K562 (cell line): ENCODE data around the gene GTF2H4. TPM values are rescaled to one million over a fixed set of nuclear protein-coding genes. Genes with fewer than 3 reads are reported as not detected.

ENCODE experiments used
- ATAC-seq: fragments of 200-7000 bp; cut with Tn5 transposase; 3 replicates; pipeline ENCODE4 v1.9.1; 2020; ENCODE audit warnings: moderate library complexity
- BruUV-seq: library from RNA; stranded (reverse); fragments of 400-500 nt; replicated peaks from 2 replicates; lab custom pipeline; 2021; lab: Mats Ljungman, UMichigan
- CTCF ChIA-PET: fragments of 300-600 bp; formaldehyde crosslinking; extraction: SDS; loops from one replicate; lab custom pipeline; 2021; ENCODE audit warnings: low intra/inter-chr PET ratio; lab: Yijun Ruan, JAX
- POLR2A ChIA-PET: fragments of 300-600, 350-650 bp; sonication (Branson Sonifier 250); formaldehyde crosslinking; extraction: SDS; loops from one replicate; lab custom pipeline; 2021; ENCODE audit warnings: antibody characterized with exemption, inconsistent platforms; lab: Yijun Ruan, JAX
- DNase-seq, 4 experiments: peaks; one replicate each; pipeline versions ENCODE4 v3.0.0 to v3.0.0-alpha.2; 2011 to 2018; ENCODE audit warnings: low spot score in 3 of 4, mixed read lengths in 3 of 4; ENCODE audit errors: extremely low read depth in 1 of 4
- FAIRE-seq: peaks from 2 replicates; lab custom pipeline; 2011; peaks lifted over from hg19 to GRCh38; lab: Jason Lieb, UNC
- H2AFZ ChIP-seq: 2 replicates; pipeline ENCODE4 v1.6.0; 2011; ENCODE audit warnings: low read depth, low read length, control low read depth, inconsistent platforms
- H3K27ac ChIP-seq: fragments of 200-600 bp; 3 replicates; pipeline ENCODE4 v1.8.0; 2011; ENCODE audit warnings: low read depth, mild to moderate bottlenecking, control low read depth, inconsistent platforms, low read length, moderate library complexity, mixed read lengths; ENCODE audit errors: extremely low read depth
- H3K27me3 ChIP-seq, 2 experiments: fragments of 300-600 bp in 1 of 2; 2 replicates in 1 of 2; 3 replicates in 1 of 2; pipeline versions ENCODE4 v1.6.0 to v1.8.0; 2011; ENCODE audit warnings: inconsistent platforms in 2 of 2, low read length in 2 of 2, mild to moderate bottlenecking in 1 of 2, mixed read lengths in 1 of 2, moderate library complexity in 1 of 2; ENCODE audit not compliant: control insufficient read depth in 2 of 2, insufficient read depth in 2 of 2
- H3K36me3 ChIP-seq: fragments of 300-600 bp; 3 replicates; pipeline ENCODE4 v1.8.0; 2011; ENCODE audit warnings: mild to moderate bottlenecking, low read length, inconsistent platforms; ENCODE audit not compliant: control insufficient read depth, insufficient read depth
- H3K4me1 ChIP-seq, 2 experiments: fragments of 200-600 bp in 1 of 2; replicated peaks in 1 of 2; 2 replicates in 1 of 2; 3 replicates in 1 of 2; pipeline versions ENCODE4 v1.5.1 to v1.8.0; 2011; ENCODE audit warnings: inconsistent platforms in 2 of 2, low read length in 2 of 2, mild to moderate bottlenecking in 1 of 2, mixed read lengths in 1 of 2, moderate library complexity in 1 of 2; ENCODE audit not compliant: control insufficient read depth in 2 of 2, insufficient read depth in 2 of 2
- H3K4me2 ChIP-seq: 2 replicates; pipeline ENCODE4 v1.6.1; 2011; ENCODE audit warnings: low read length, control low read depth, inconsistent platforms, mixed read lengths; ENCODE audit not compliant: insufficient read depth
- H3K4me3 ChIP-seq: fragments of 200-600 bp; sonication (generic), shearing (Covaris generic); 2 replicates; pipeline ENCODE4 v1.5.1; 2016; ENCODE audit warnings: control low read depth, inconsistent platforms
- H3K79me2 ChIP-seq: fragments of 200-600 bp; 3 replicates; pipeline ENCODE4 v1.8.0; 2011; ENCODE audit warnings: low read length, inconsistent platforms; ENCODE audit not compliant: control insufficient read depth, insufficient read depth
- H3K9ac ChIP-seq, 2 experiments: 2 replicates each; pipeline versions ENCODE4 v1.6.0 to v1.6.1; 2011; ENCODE audit warnings: low read depth in 2 of 2, low read length in 2 of 2, control low read depth in 1 of 2, inconsistent platforms in 1 of 2, mild to moderate bottlenecking in 1 of 2, mixed read lengths in 1 of 2; ENCODE audit not compliant: insufficient read depth in 1 of 2
- H3K9me1 ChIP-seq: one replicate; pipeline ENCODE4 v1.6.0; 2011; ENCODE audit warnings: inconsistent platforms, mild to moderate bottlenecking, low read length, moderate library complexity; ENCODE audit not compliant: control insufficient read depth, insufficient read depth
- H3K9me3 ChIP-seq: replicated peaks from 2 replicates; pipeline ENCODE4 v1.5.1; 2011; ENCODE audit warnings: low read depth, low read length, inconsistent platforms; ENCODE audit not compliant: control insufficient read depth, insufficient read depth
- H4K20me1 ChIP-seq: replicated peaks from 2 replicates; pipeline ENCODE4 v1.6.1; 2011; ENCODE audit warnings: low read length, inconsistent platforms, mixed read lengths; ENCODE audit not compliant: control insufficient read depth, insufficient read depth
- CBX3 ChIP-seq, 2 experiments: IDR thresholded peaks; 1 replicate in 1 of 2; 2 replicates in 1 of 2; pipeline ENCODE4 v1.6.1; 2012; ENCODE audit warnings: inconsistent platforms in 2 of 2, low read length in 2 of 2, borderline replicate concordance in 1 of 2, control low read depth in 1 of 2
- MGA ChIP-seq: fragments of 450-650 bp; IDR thresholded peaks from 2 replicates; pipeline ENCODE4 v1.6.1; 2016; ENCODE audit warnings: mild to moderate bottlenecking, moderate library complexity
- NR1H2 ChIP-seq: sonication (generic); formaldehyde crosslinking; IDR thresholded peaks from 2 replicates; pipeline ENCODE4 v1.4.0; 2020; ENCODE audit warnings: mild to moderate bottlenecking, missing genetic modification reagents
- SMAD1 ChIP-seq: fragments of 150-350 bp; IDR thresholded peaks from 2 replicates; pipeline ENCODE4 v1.6.1; 2014; ENCODE audit warnings: low read length, low read depth; ENCODE audit not compliant: partially characterized antibody
- SREBF1 ChIP-seq: fragments of 150-350 bp; IDR thresholded peaks from 2 replicates; pipeline ENCODE4 v1.6.1; 2014; ENCODE audit warnings: antibody characterized with exemption, low read depth, low read length, borderline replicate concordance
- STAT6 ChIP-seq: sonication (generic); formaldehyde crosslinking; IDR thresholded peaks from 2 replicates; pipeline ENCODE4 v1.8.1; 2023; ENCODE audit warnings: mild to moderate bottlenecking, missing genetic modification reagents
- TAL1 ChIP-seq: fragments of 450-650 bp; IDR thresholded peaks from 2 replicates; pipeline ENCODE4 v1.6.1; 2016; ENCODE audit warnings: mild to moderate bottlenecking
- WGBS: fragments of 100-300 bp; shearing (Covaris generic); methylation state at CpG from one replicate; pipeline ENCODE4 v1.1.6; 2016; ENCODE audit warnings: low coverage, mixed read lengths; ENCODE audit not compliant: insufficient coverage; ENCODE audit errors: missing lambda C conversion rate; 5-methylcytosine and 5-hydroxymethylcytosine counted together
- in situ Hi-C: fragments of 300-500 bp; cut with MboI; formaldehyde crosslinking; loops from 4 replicates; pipeline ENCODE4 v1.15.0; 2018; ENCODE audit warnings: inconsistent platforms, mixed read lengths
- intact Hi-C: fragments of 100-400 bp; cut with micrococcal nuclease; formaldehyde crosslinking; loops from 2 replicates; pipeline ENCODE4 v1.14.2; 2022
- polyA plus RNA-seq, 8 experiments: library from polyadenylated mRNA; depleted of rRNA in 4 of 8; stranded (reverse) in 5 of 8; unstranded in 3 of 8; fragments of >200 nt; fragmentation: Nextera tagmentation in 2 of 8; fragmentation: Illumina TruSeq in 1 of 8; extraction: Ambion mirVana in 2 of 8; extraction: Trizol in 1 of 8; gene quantifications; 2 replicates each; pipeline versions ENCODE4 v1.2.1 to v1.2.3, GENCODE V29; 2011 to 2014; ENCODE audit warnings: inconsistent platforms in 1 of 8, missing spikeins in 1 of 8
- total RNA-seq, 7 experiments: library from RNA; depleted of rRNA in 6 of 7; stranded (reverse); fragments of >200 nt in 6 of 7; fragmentation: Illumina TruSeq in 2 of 7; extraction: Trizol in 2 of 7; gene quantifications; 2 replicates each; pipeline versions ENCODE4 v1.2.1 to v1.2.3, GENCODE V29; 2011 to 2021; ENCODE audit warnings: low replicate concordance in 1 of 7

Gene GTF2H4
- total and polyA plus RNA-seq, 9 of the 15 experiments (the other 6 are each of a cell fraction or from before 2014, with no cell fraction given): 3.6 to 86.1 (median 39.6) TPM

- Histone ChIP-seq H3K9me3 (peaks cover 24% of the 10 kb centered on the region), H4K20me1 (no peaks in the 10 kb centered on the region), H3K79me2 (peaks cover 19% of the 10 kb centered on the region), H3K9ac (no peak overlapping the region), H3K36me3 (no peaks in the 10 kb centered on the region), H3K27ac (peak overlapping the region; percentile 94), H3K9me1 (no peaks in the 10 kb centered on the region), H2AFZ (peak overlapping the region; percentile 93; the same call in 1 of the 2 replicates), H3K4me1 (peaks cover 21 to 33% of the 10 kb centered on the region in 2 experiments), H3K4me3 (no peak overlapping the region), H3K27me3 (no peaks in the 10 kb centered on the region), H3K4me2 (0 out of 2 replicates have a peak overlapping the region, but pooled peaks have one; percentile 85)
- ATAC-seq (no peak), FAIRE-seq (no peak), DNase-seq (peak in 1 of 4 experiments; percentile 24)
- CTCF ChIA-PET: no interaction called here
- POLR2A ChIA-PET: interaction anchor here (1.3 kb wide), 1 partner anchor 212 kb away, joined by 3 read pairs; no protein-coding TSS in a partner anchor
- in situ Hi-C loops (loop anchor here (5.0 kb wide), 1 partner anchor 34 kb away; no protein-coding TSS in a partner anchor), intact Hi-C loops (no loop called here)
- WGBS: 42% methylated on average over 4 of the region's 4 CpGs
- no TSS peak for BruUV-seq
- no peak for TF ChIP-seq SREBF1
- TF ChIP-seq CBX3 (IDR thresholded peaks at IDR 0.05; ENCODE audit: borderline replicate concordance in 1 of 2, low read length in 2 of 2): peak in 1 of 2 experiments; percentile 83; a peak in 2 of 3 replicates
- TF ChIP-seq NR1H2 (CRISPR knock-in tag): no peak
- TF ChIP-seq SMAD1: no peak
- no peak for TF ChIP-seq STAT6 (CRISPR knock-in tag)
- peak; percentile 19; the same call in 1 of the 2 replicates for TF ChIP-seq TAL1
- no peak for TF ChIP-seq MGA
Measured at GRCh38 chr6:30871592-30872183, 36.3 kb upstream of the GTF2H4 start.
